ACC112 (cell line): ENCODE results near the gene MSANTD4.
"Not testable (repeated sequence)": the region's sequence is repeated elsewhere in the genome, so short reads cannot be mapped to it uniquely, and the experiment has no call there.

Experiments
- H2AFZ ChIP-seq: fragments of 200-600 bp; sonication (generic); one replicate; pipeline ENCODE4 v1.6.0; 2017; ENCODE audit warnings: antibody characterized with exemption, low read length; ENCODE audit not compliant: unreplicated experiment
- H3K27ac ChIP-seq: fragments of 200-600 bp; sonication (generic); 2 replicates; pipeline ENCODE4 v1.5.1; 2014; ENCODE audit warnings: low read depth, mild to moderate bottlenecking, antibody characterized with exemption, low read length, moderate library complexity
- H3K27me3 ChIP-seq: fragments of 200-600 bp; sonication (generic); 2 replicates; pipeline ENCODE4 v1.6.1; 2014; ENCODE audit warnings: mild to moderate bottlenecking, antibody characterized with exemption, low read length, moderate library complexity, mixed read lengths; ENCODE audit not compliant: insufficient read depth
- H3K36me3 ChIP-seq: fragments of 200-600 bp; sonication (generic); 2 replicates; pipeline ENCODE4 v1.6.1; 2016; ENCODE audit warnings: mild to moderate bottlenecking, antibody characterized with exemption, low read length, moderate library complexity, mixed read lengths; ENCODE audit not compliant: insufficient read depth
- H3K4me1 ChIP-seq: fragments of 200-600 bp; sonication (generic); one replicate; pipeline ENCODE4 v1.6.1; 2016; ENCODE audit warnings: low read length, mixed read lengths; ENCODE audit not compliant: insufficient read depth, unreplicated experiment, control insufficient read depth
- H3K4me3 ChIP-seq: fragments of 200-600 bp; sonication (generic); 2 replicates; pipeline ENCODE4 v1.5.1; 2014; ENCODE audit warnings: mild to moderate bottlenecking, low read depth, low read length
- H3K79me2 ChIP-seq: fragments of 200-600 bp; sonication (generic); one replicate; pipeline ENCODE4 v1.6.0; 2016; ENCODE audit warnings: low read length; ENCODE audit not compliant: control insufficient read depth, unreplicated experiment, insufficient read depth

MSANTD4 gene

GRCh38 chr11:106012744-106013143 is 9.3 kb downstream of the MSANTD4 start:
- H2AFZ ChIP-seq, result no peak overlapping the region
- no peak overlapping the region for H3K4me3 ChIP-seq
- no peaks in the 10 kb centered on the region for H3K27me3 ChIP-seq
- H3K79me2 ChIP-seq, result peaks cover 35% of the 10 kb centered on the region
- H3K27ac ChIP-seq, result peak overlapping the region; percentile 54
- H3K36me3 ChIP-seq, result peaks cover 38% of the 10 kb centered on the region
- H3K4me1 ChIP-seq, result peaks cover 22% of the 10 kb centered on the region

- no peak overlapping the region for H2AFZ ChIP-seq
- H3K79me2 ChIP-seq, result peaks cover 28% of the 10 kb centered on the region
- H3K27me3 ChIP-seq, result no peaks in the 10 kb centered on the region
- peaks cover 49% of the 10 kb centered on the region for H3K36me3 ChIP-seq
- no peak overlapping the region for H3K4me3 ChIP-seq
- H3K4me1 ChIP-seq, result peaks cover 22% of the 10 kb centered on the region
- no peak overlapping the region for H3K27ac ChIP-seq
These were observed 10.6 kb downstream of the MSANTD4 start for GRCh38 chr11:106011481-106011880.

GRCh38 chr11:106003094-106003493 is 18.9 kb downstream of the MSANTD4 start:
- H3K4me3 ChIP-seq, H3K4me1 ChIP-seq, H3K27ac ChIP-seq, H3K27me3 ChIP-seq, H2AFZ ChIP-seq, H3K79me2 ChIP-seq: not testable (repeated sequence)
- peaks cover 31% of the 10 kb centered on the region for H3K36me3 ChIP-seq

GRCh38 chr11:106001304-106002012 is 20.6 kb downstream of the MSANTD4 start:
- no peak overlapping the region for H3K27ac ChIP-seq
- no peaks in the 10 kb centered on the region for H3K79me2 ChIP-seq
- peaks cover 17% of the 10 kb centered on the region for H3K36me3 ChIP-seq
- no peaks in the 10 kb centered on the region for H3K4me1 ChIP-seq
- H3K27me3 ChIP-seq, result no peaks in the 10 kb centered on the region
- no peak overlapping the region for H3K4me3 ChIP-seq
- H2AFZ ChIP-seq, result no peak overlapping the region

GRCh38 chr11:105991888-105992287 is 30.2 kb downstream of the MSANTD4 start:
- no peak overlapping the region for H2AFZ ChIP-seq
- peaks cover 19% of the 10 kb centered on the region for H3K36me3 ChIP-seq
- H3K4me3 ChIP-seq, result no peak overlapping the region
- H3K79me2 ChIP-seq, result no peaks in the 10 kb centered on the region
- H3K27ac ChIP-seq, result no peak overlapping the region
- H3K4me1 ChIP-seq, result no peaks in the 10 kb centered on the region
- no peaks in the 10 kb centered on the region for H3K27me3 ChIP-seq

- Histone ChIP-seq H3K4me1 (no peaks in the 10 kb centered on the region), H3K27ac (no peak overlapping the region), H3K36me3 (peaks cover 8% of the 10 kb centered on the region), H3K79me2 (no peaks in the 10 kb centered on the region), H2AFZ (no peak overlapping the region), H3K27me3 (no peaks in the 10 kb centered on the region), H3K4me3 (no peak overlapping the region)
These were observed 32.9 kb downstream of the MSANTD4 start for GRCh38 chr11:105989124-105989523.

GRCh38 chr11:105988197-105988596 is 33.8 kb downstream of the MSANTD4 start:
- no peaks in the 10 kb centered on the region for H3K27me3 ChIP-seq
- no peaks in the 10 kb centered on the region for H3K79me2 ChIP-seq
- no peaks in the 10 kb centered on the region for H3K4me1 ChIP-seq
- no peak overlapping the region for H3K27ac ChIP-seq
- 0 out of 2 replicates have a peak, but pooled peaks cover under 1% of the 10 kb centered on the region for H3K36me3 ChIP-seq
- no peak overlapping the region for H2AFZ ChIP-seq
- H3K4me3 ChIP-seq, result no peak overlapping the region

- Histone ChIP-seq H2AFZ (no peak overlapping the region), H3K79me2 (no peaks in the 10 kb centered on the region), H3K4me1 (no peaks in the 10 kb centered on the region), H3K4me3 (no peak overlapping the region), H3K36me3 (no peaks in the 10 kb centered on the region), H3K27me3 (no peaks in the 10 kb centered on the region), H3K27ac (no peak overlapping the region)
These were observed 35.5 kb downstream of the MSANTD4 start for GRCh38 chr11:105986554-105986953.

- Histone ChIP-seq H3K4me1 (peaks cover 8% of the 10 kb centered on the region), H3K79me2 (no peaks in the 10 kb centered on the region), H2AFZ (no peak overlapping the region), H3K4me3 (no peak overlapping the region), H3K27me3 (no peaks in the 10 kb centered on the region), H3K36me3 (no peaks in the 10 kb centered on the region), H3K27ac (no peak overlapping the region)
These were observed 41.9 kb downstream of the MSANTD4 start for GRCh38 chr11:105979997-105980703.

GRCh38 chr11:105975128-105975527 is 46.9 kb downstream of the MSANTD4 start:
- no peaks in the 10 kb centered on the region for H3K79me2 ChIP-seq
- H2AFZ ChIP-seq, result peak overlapping the region; percentile 82
- H3K4me3 ChIP-seq, result no peak overlapping the region
- peaks cover 14% of the 10 kb centered on the region for H3K4me1 ChIP-seq
- peak overlapping the region; percentile 50; the same call in 1 of the 2 replicates for H3K27ac ChIP-seq
- no peaks in the 10 kb centered on the region for H3K36me3 ChIP-seq
- H3K27me3 ChIP-seq, result no peaks in the 10 kb centered on the region

- H2AFZ ChIP-seq, result no peak overlapping the region
- H3K79me2 ChIP-seq, result no peaks in the 10 kb centered on the region
- peaks cover 12% of the 10 kb centered on the region for H3K4me1 ChIP-seq
- H3K27ac ChIP-seq, result no peak overlapping the region
- no peaks in the 10 kb centered on the region for H3K36me3 ChIP-seq
- H3K27me3 ChIP-seq, result no peaks in the 10 kb centered on the region
- no peak overlapping the region for H3K4me3 ChIP-seq
These were observed 52.3 kb downstream of the MSANTD4 start for GRCh38 chr11:105969756-105970155.
